SK-N-SH (cell line): Measurements from ENCODE around the gene ANTKMT. TPM values are rescaled to one million over a fixed set of nuclear protein-coding genes. Genes with fewer than 3 reads are reported as not detected.

Experiments used
- CTCF ChIA-PET: fragments of 300-600, 350-600 bp; formaldehyde crosslinking; extraction: SDS; loops from one replicate; lab custom pipeline; 2021; lab: Yijun Ruan, JAX
- POLR2A ChIA-PET: fragments of 350-600 bp; sonication (Branson Sonifier 250); formaldehyde crosslinking; extraction: SDS; loops from one replicate; lab custom pipeline; 2020; ENCODE audit warnings: antibody characterized with exemption, inconsistent platforms; lab: Yijun Ruan, JAX
- DNase-seq: peaks from one replicate; pipeline ENCODE4 v3.0.0; 2012
- H2AFZ ChIP-seq: fragments of 200-600 bp; sonication (generic); 2 replicates; pipeline ENCODE4 v1.8.1; 2016; ENCODE audit warnings: antibody characterized with exemption, mild to moderate bottlenecking, low read depth
- H3F3A ChIP-seq: fragments of 200-600 bp; sonication (generic); replicated peaks from 2 replicates; pipeline ENCODE3; 2016; ENCODE audit warnings: antibody characterized with exemption, mild to moderate bottlenecking; ENCODE audit not compliant: insufficient read depth
- H3K27ac ChIP-seq, 2 experiments: fragments of 200-500 bp in 1 of 2; fragments of 200-600 bp in 1 of 2; sonication (Bioruptor generic) in 1 of 2; sonication (generic), shearing (Covaris generic) in 1 of 2; 2 replicates each; pipeline versions ENCODE4 v1.5.1 to v1.6.1; 2014 to 2016; ENCODE audit warnings: low read depth in 2 of 2, inconsistent platforms in 1 of 2, low read length in 1 of 2, mild to moderate bottlenecking in 1 of 2, mixed read lengths in 1 of 2
- H3K27me3 ChIP-seq: fragments of 200-600 bp; sonication (generic), shearing (Covaris generic); 2 replicates; pipeline ENCODE4 v1.6.1; 2016; ENCODE audit warnings: mixed run types; ENCODE audit not compliant: insufficient read depth
- H3K36me3 ChIP-seq, 2 experiments: fragments of 200-500 bp in 1 of 2; fragments of 200-600 bp in 1 of 2; sonication (Bioruptor generic) in 1 of 2; sonication (generic) in 1 of 2; replicated peaks in 1 of 2; 2 replicates each; pipeline versions ENCODE3 to v1.5.1; 2014 to 2016; ENCODE audit warnings: low read length in 1 of 2, mild to moderate bottlenecking in 1 of 2; ENCODE audit not compliant: insufficient read depth in 2 of 2, control insufficient read depth in 1 of 2
- H3K4me1 ChIP-seq, 2 experiments: fragments of 200-500 bp in 1 of 2; fragments of 200-600 bp in 1 of 2; sonication (Bioruptor generic) in 1 of 2; sonication (generic), shearing (Covaris generic) in 1 of 2; 2 replicates each; pipeline versions ENCODE4 v1.5.1 to v1.6.1; 2014 to 2016; ENCODE audit warnings: low read depth in 1 of 2, low read length in 1 of 2, mixed run types in 1 of 2; ENCODE audit not compliant: insufficient read depth in 2 of 2, control insufficient read depth in 1 of 2
- H3K4me2 ChIP-seq: fragments of 200-600 bp; sonication (generic), shearing (Covaris generic); 2 replicates; pipeline ENCODE4 v1.6.1; 2017; ENCODE audit warnings: mixed run types
- H3K4me3 ChIP-seq, 2 experiments: fragments of 200-500 bp in 1 of 2; fragments of 200-600 bp in 1 of 2; sonication (Bioruptor generic) in 1 of 2; sonication (generic), shearing (Covaris generic) in 1 of 2; 2 replicates each; pipeline versions ENCODE4 v1.5.1 to v1.8.1; 2014 to 2016; ENCODE audit warnings: low read depth in 2 of 2, inconsistent platforms in 1 of 2, low read length in 1 of 2, mild to moderate bottlenecking in 1 of 2, mixed read lengths in 1 of 2, moderate library complexity in 1 of 2
- H3K79me2 ChIP-seq: fragments of 200-600 bp; sonication (generic); 2 replicates; pipeline ENCODE4 v1.8.1; 2017; ENCODE audit warnings: mild to moderate bottlenecking; ENCODE audit not compliant: insufficient read depth
- H3K9ac ChIP-seq: fragments of 200-600 bp; sonication (generic); 2 replicates; pipeline ENCODE4 v1.6.1; 2017; ENCODE audit warnings: mixed run types
- H3K9me2 ChIP-seq: fragments of 200-600 bp; sonication (generic); 2 replicates; pipeline ENCODE4 v1.6.1; 2017; ENCODE audit warnings: mixed run types
- H3K9me3 ChIP-seq: fragments of 200-600 bp; sonication (generic); 2 replicates; pipeline ENCODE4 v1.6.1; 2017; ENCODE audit warnings: mixed run types, mild to moderate bottlenecking, moderate library complexity
- H4K20me1 ChIP-seq: fragments of 200-600 bp; sonication (generic); 2 replicates; pipeline ENCODE4 v1.6.1; 2017; ENCODE audit warnings: mild to moderate bottlenecking, mixed run types; ENCODE audit not compliant: insufficient read depth
- EP300 ChIP-seq, 2 experiments: IDR thresholded peaks; 2 replicates each; pipeline versions ENCODE4 v1.4.0 to v1.6.1; 2012; ENCODE audit warnings: borderline replicate concordance in 1 of 2, low read depth in 1 of 2, low read length in 1 of 2
- GATA2 ChIP-seq: sonication (generic); formaldehyde crosslinking; IDR thresholded peaks from 2 replicates; pipeline ENCODE4 v1.5.0; 2020; ENCODE audit warnings: mild to moderate bottlenecking, missing genetic modification reagents
- JUND ChIP-seq: IDR thresholded peaks from 2 replicates; pipeline ENCODE4 v1.4.0; 2012
- NFIC ChIP-seq: IDR thresholded peaks from 2 replicates; pipeline ENCODE4 v1.4.0; 2012; ENCODE audit warnings: borderline replicate concordance
- NRF1 ChIP-seq: IDR thresholded peaks from 2 replicates; pipeline ENCODE4 v1.6.1; 2012; ENCODE audit warnings: low read depth, mild to moderate bottlenecking, low read length
- RCOR1 ChIP-seq: fragments of 150-350 bp; IDR thresholded peaks from 2 replicates; pipeline ENCODE4 v1.6.1; 2017; ENCODE audit warnings: antibody characterized with exemption, low read length
- RXRA ChIP-seq: IDR thresholded peaks from 2 replicates; pipeline ENCODE4 v1.4.0; 2012; ENCODE audit warnings: low read depth, mild to moderate bottlenecking, borderline replicate concordance
- YY1 ChIP-seq: IDR thresholded peaks from 2 replicates; pipeline ENCODE4 v1.4.0; 2012; ENCODE audit warnings: low read depth, mild to moderate bottlenecking
- WGBS: methylation state at CpG from one replicate; pipeline ENCODE4 v1.1.6; 2017; ENCODE audit warnings: low lambda C conversion rate; 5-methylcytosine and 5-hydroxymethylcytosine counted together
- polyA plus RNA-seq, 3 experiments: library from polyadenylated mRNA; depleted of rRNA; stranded (reverse); fragments of >200 nt; gene quantifications; 2 replicates each; pipeline ENCODE4 v1.2.3, GENCODE V29; 2012
- TF ChIP-seq, protein P1 (sequence below): IDR thresholded peaks from 2 replicates; pipeline ENCODE4 v1.4.0; 2012; ENCODE audit warnings: low read depth
- TF ChIP-seq, protein P2 (sequence below): fragments of 200-600 bp; sonication (generic); IDR thresholded peaks from 2 replicates; pipeline ENCODE4 v1.6.1; 2017; ENCODE audit warnings: antibody characterized with exemption, mild to moderate bottlenecking, moderate library complexity
- TF ChIP-seq, protein P3 (sequence below): IDR thresholded peaks from 2 replicates; pipeline ENCODE4 v1.4.0; 2012; ENCODE audit warnings: low read depth, borderline replicate concordance
- TF ChIP-seq, protein P4 (sequence below): IDR thresholded peaks from 2 replicates; pipeline ENCODE4; 2012

The ANTKMT gene
- polyA plus RNA-seq, 1 of the 3 experiments (the other 2 are of a cell fraction) = 57.4 TPM

DNA sequence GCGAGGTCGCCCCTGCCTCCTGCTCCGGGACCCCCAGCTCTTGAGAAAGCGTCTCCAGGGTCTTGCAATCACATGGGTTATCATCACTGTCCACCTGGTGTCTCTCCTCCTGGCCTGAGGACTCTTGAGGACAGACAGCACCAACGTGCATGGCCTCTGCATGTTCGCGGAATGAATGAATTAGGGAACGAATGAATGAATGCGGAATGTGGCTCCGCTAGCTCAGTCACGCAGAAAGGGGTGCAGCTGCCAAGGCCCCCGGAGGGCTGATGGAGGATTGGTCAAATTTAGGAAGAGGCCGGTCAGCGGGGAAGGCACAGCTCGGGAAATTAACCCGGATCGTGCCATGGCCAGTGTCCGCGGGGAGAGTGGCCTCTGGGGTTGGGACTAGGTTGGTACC is 18.6 kb upstream of the ANTKMT start:
- H3K9me2 ChIP-seq = no peaks in the 10 kb centered on the region
- peaks cover 67% of the 10 kb centered on the region for H3K79me2 ChIP-seq

DNA sequence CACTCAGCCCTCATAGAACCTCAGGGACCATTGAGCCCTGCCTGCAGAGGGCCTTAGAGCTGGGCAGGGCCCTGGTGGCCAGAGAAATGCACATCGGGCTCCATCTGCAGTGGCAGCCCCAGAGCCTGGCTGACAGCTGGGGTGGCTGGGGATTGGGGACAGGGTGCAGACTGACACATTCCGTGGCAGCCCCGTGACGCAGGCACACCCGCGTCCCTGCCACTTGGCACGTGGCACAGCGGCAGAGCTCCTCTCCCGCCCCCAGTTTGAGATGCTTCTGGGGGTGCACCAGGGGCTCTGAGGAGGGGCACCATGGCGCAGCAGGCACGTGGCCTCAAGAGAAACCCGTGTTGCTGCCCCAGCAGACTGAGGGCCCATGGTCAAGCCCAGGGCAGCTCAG is 17.5 kb upstream of the ANTKMT start:
- CTCF ChIA-PET = interaction anchor here (0.7 to 22.4 kb wide), 10 partner anchors 10 to 79 kb away, joined by 3 to 358 read pairs (median 4); partner anchors contain the start of genes ANTKMT, CCDC78, CIAO3 and HAGHL

More for the DNA sequence above, 18.6 kb upstream of the ANTKMT start:
- Histone ChIP-seq H3K4me1 (peaks cover 4 to 19% of the 10 kb centered on the region in 2 experiments; a peak in 1 of 4 replicates), H3K27ac (no peak overlapping the region), H3K27me3 (no peaks in the 10 kb centered on the region), H2AFZ (no peak overlapping the region), H3K9ac (no peak overlapping the region), H3K36me3 (no peaks in the 10 kb centered on the region), H3K9me3 (no peaks in the 10 kb centered on the region), H4K20me1 (peaks cover 59% of the 10 kb centered on the region), H3K4me2 (no peak overlapping the region), H3K4me3 (no peak overlapping the region), H3F3A (peaks cover 5% of the 10 kb centered on the region)
- ChIA-PET POLR2A (interaction anchor here (0.6 kb wide), 1 partner anchor 48 kb away, joined by 3 read pairs; no protein-coding TSS in a partner anchor), CTCF (interaction anchor here (0.8 to 22.4 kb wide), 9 partner anchors 8 to 355 kb away, joined by 3 to 358 read pairs (median 4); partner anchors contain the start of genes ANTKMT, CCDC78, HAGHL and METRN)
- WGBS = 82% methylated on average over 19 of the region's 19 CpGs
- no peak for DNase-seq
- TF ChIP-seq EP300 (IDR thresholded peaks at IDR 0.05; ENCODE audit: borderline replicate concordance in 1 of 2, low read depth in 1 of 2, low read length in 1 of 2) = no peak

More for the DNA sequence above, 17.5 kb upstream of the ANTKMT start:
- H3K36me3 ChIP-seq = no peaks in the 10 kb centered on the region
- no peak overlapping the region for H3K4me2 ChIP-seq
- H3K27me3 ChIP-seq = no peaks in the 10 kb centered on the region
- POLR2A ChIA-PET = interaction anchor here (2.0 kb wide), 1 partner anchor 13 kb away, joined by 7 read pairs; the partner anchor contains the start of gene WDR24
- no peak overlapping the region for H3K9ac ChIP-seq
- no peak overlapping the region for H2AFZ ChIP-seq
- no peaks in the 10 kb centered on the region for H3K9me3 ChIP-seq
- peaks cover 5% of the 10 kb centered on the region for H3F3A ChIP-seq
- H3K79me2 ChIP-seq = peaks cover 60% of the 10 kb centered on the region
- no peaks in the 10 kb centered on the region for H3K9me2 ChIP-seq
- no peak overlapping the region for H3K4me3 ChIP-seq
- no peak overlapping the region for H3K27ac ChIP-seq
- peaks cover 59% of the 10 kb centered on the region for H4K20me1 ChIP-seq
- peaks cover 4 to 19% of the 10 kb centered on the region in 2 experiments; a peak in 1 of 4 replicates for H3K4me1 ChIP-seq
- WGBS = 50% methylated on average over 1 of the region's 12 CpGs
- DNase-seq = no peak
- TF ChIP-seq RCOR1 = no peak
- no peak for TF ChIP-seq NFIC
- TF ChIP-seq JUND = no peak
- no peak for TF ChIP-seq GATA2 (CRISPR knock-in tag)
- TF ChIP-seq, protein P1, sequence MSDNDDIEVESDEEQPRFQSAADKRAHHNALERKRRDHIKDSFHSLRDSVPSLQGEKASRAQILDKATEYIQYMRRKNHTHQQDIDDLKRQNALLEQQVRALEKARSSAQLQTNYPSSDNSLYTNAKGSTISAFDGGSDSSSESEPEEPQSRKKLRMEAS = no peak
- TF ChIP-seq, protein P2, sequence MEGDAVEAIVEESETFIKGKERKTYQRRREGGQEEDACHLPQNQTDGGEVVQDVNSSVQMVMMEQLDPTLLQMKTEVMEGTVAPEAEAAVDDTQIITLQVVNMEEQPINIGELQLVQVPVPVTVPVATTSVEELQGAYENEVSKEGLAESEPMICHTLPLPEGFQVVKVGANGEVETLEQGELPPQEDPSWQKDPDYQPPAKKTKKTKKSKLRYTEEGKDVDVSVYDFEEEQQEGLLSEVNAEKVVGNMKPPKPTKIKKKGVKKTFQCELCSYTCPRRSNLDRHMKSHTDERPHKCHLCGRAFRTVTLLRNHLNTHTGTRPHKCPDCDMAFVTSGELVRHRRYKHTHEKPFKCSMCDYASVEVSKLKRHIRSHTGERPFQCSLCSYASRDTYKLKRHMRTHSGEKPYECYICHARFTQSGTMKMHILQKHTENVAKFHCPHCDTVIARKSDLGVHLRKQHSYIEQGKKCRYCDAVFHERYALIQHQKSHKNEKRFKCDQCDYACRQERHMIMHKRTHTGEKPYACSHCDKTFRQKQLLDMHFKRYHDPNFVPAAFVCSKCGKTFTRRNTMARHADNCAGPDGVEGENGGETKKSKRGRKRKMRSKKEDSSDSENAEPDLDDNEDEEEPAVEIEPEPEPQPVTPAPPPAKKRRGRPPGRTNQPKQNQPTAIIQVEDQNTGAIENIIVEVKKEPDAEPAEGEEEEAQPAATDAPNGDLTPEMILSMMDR = no peak
- no peak for TF ChIP-seq RXRA
- TF ChIP-seq, protein P3, sequence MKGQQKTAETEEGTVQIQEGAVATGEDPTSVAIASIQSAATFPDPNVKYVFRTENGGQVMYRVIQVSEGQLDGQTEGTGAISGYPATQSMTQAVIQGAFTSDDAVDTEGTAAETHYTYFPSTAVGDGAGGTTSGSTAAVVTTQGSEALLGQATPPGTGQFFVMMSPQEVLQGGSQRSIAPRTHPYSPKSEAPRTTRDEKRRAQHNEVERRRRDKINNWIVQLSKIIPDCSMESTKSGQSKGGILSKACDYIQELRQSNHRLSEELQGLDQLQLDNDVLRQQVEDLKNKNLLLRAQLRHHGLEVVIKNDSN = no peak
- TF ChIP-seq YY1 = no peak
- TF ChIP-seq NRF1 = no peak
- TF ChIP-seq, protein P4, sequence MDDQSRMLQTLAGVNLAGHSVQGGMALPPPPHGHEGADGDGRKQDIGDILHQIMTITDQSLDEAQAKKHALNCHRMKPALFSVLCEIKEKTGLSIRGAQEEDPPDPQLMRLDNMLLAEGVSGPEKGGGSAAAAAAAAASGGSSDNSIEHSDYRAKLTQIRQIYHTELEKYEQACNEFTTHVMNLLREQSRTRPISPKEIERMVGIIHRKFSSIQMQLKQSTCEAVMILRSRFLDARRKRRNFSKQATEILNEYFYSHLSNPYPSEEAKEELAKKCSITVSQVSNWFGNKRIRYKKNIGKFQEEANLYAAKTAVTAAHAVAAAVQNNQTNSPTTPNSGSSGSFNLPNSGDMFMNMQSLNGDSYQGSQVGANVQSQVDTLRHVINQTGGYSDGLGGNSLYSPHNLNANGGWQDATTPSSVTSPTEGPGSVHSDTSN = no peak
